H1 (cell line): ENCODE data around the gene SEMA3B. TPM values are rescaled to one million over a fixed set of nuclear protein-coding genes. Genes with fewer than 3 reads are reported as not detected.

ENCODE experiments used
- CBX5 ChIP-seq: fragments of 300-800, 300-1000 bp; sonication (generic); IDR thresholded peaks from 2 replicates; pipeline ENCODE4 v1.7.1; 2016; ENCODE audit warnings: antibody characterized with exemption, low read length, low read depth
- CHD7 ChIP-seq: fragments of 300-600 bp; sonication (generic); IDR thresholded peaks from 2 replicates; pipeline ENCODE4 v1.7.1; 2012; ENCODE audit warnings: low read length, moderate library complexity, mild to moderate bottlenecking, inconsistent platforms; ENCODE audit not compliant: insufficient replicate concordance
- RFX5 ChIP-seq: IDR thresholded peaks from 2 replicates; pipeline ENCODE4 v1.6.1; 2011; ENCODE audit warnings: low read depth, low read length, improper control_type of control experiment, borderline replicate concordance
- SUZ12 ChIP-seq: fragments of 200-600 bp; sonication (generic); IDR thresholded peaks from 2 replicates; pipeline ENCODE4 v1.6.1; 2012; ENCODE audit warnings: mild to moderate bottlenecking, inconsistent platforms, low read length, moderate library complexity, mixed read lengths
- polyA plus RNA-seq, 7 experiments: library from polyadenylated mRNA; depleted of rRNA in 3 of 7; stranded (reverse) in 5 of 7; unstranded in 2 of 7; fragments of >200 nt in 5 of 7; fragments of 200-250 nt in 2 of 7; gene quantifications; 1 replicate in 5 of 7; 2 replicates in 1 of 7; 4 replicates in 1 of 7; pipeline versions ENCODE4 v1.2.1 to v1.2.3, GENCODE V29; 2011 to 2013; ENCODE audit warnings: missing spikeins in 2 of 7, mixed read lengths in 2 of 7
- total RNA-seq: library from RNA; stranded (reverse); fragmentation: NEBNext Ultra II Directional; extraction: Animal tissue kit (Norgen Biotek cat#: 25700); gene quantifications from 2 replicates; pipeline ENCODE4 v1.2.1, GENCODE V29; 2021

Gene SEMA3B
- total and polyA plus RNA-seq, 2 of the 8 experiments (the other 6 are each of a cell fraction or from before 2014, with no cell fraction given): 3.0 to 4.7 TPM

GRCh38 chr3:50230104-50230793, 38.7 kb upstream of the SEMA3B start (continued):
- TF ChIP-seq CHD7: no peak
- TF ChIP-seq RFX5: no peak
- TF ChIP-seq CBX5: no peak
- no peak for TF ChIP-seq SUZ12
